T-helper 2 cell (primary cell): ENCODE results near the gene ARMC2.

Experiments used
- DNase-seq, 5 experiments: peaks; one replicate each; pipeline versions ENCODE4 v3.0.0 to v3.0.0-alpha.2; 2012 to 2022

Gene ARMC2

GRCh38 chr6:108996208-108996607 lies 148.0 kb downstream of the ARMC2 start:
- DNase-seq: no peak

- no peak for DNase-seq
Observed at GRCh38 chr6:108998485-108998884, 150.3 kb downstream of the ARMC2 start.

- no peak for DNase-seq
Observed at GRCh38 chr6:108999428-108999827, 151.2 kb downstream of the ARMC2 start.

- DNase-seq: no peak
Observed at GRCh38 chr6:109000289-109000688, 152.1 kb downstream of the ARMC2 start.

GRCh38 chr6:109001291-109001894 lies 153.2 kb downstream of the ARMC2 start:
- DNase-seq: no peak

- no peak for DNase-seq
Observed at GRCh38 chr6:109002051-109002697, 154.0 kb downstream of the ARMC2 start.

GRCh38 chr6:109002882-109003281 lies 154.7 kb downstream of the ARMC2 start:
- DNase-seq: no peak

- peak in 1 of 5 experiments; percentile 19 for DNase-seq
Observed at GRCh38 chr6:109006818-109007217, 158.6 kb downstream of the ARMC2 start.

- DNase-seq: no peak
Observed at GRCh38 chr6:109007521-109007920, 159.3 kb downstream of the ARMC2 start.

GRCh38 chr6:109008054-109008453 lies 159.8 kb downstream of the ARMC2 start:
- peak in 1 of 5 experiments; percentile 27 for DNase-seq

- peak in 2 of 5 experiments; percentile 21 to 44 for DNase-seq
Observed at GRCh38 chr6:109008537-109009235, 160.5 kb downstream of the ARMC2 start.

GRCh38 chr6:109009236-109009961 lies 161.2 kb downstream of the ARMC2 start:
- peak; percentile 86 to 93 (median 91) for DNase-seq

GRCh38 chr6:109009962-109010704 lies 161.9 kb downstream of the ARMC2 start:
- DNase-seq: no peak

- DNase-seq: no peak
Observed at GRCh38 chr6:109010705-109011102, 162.5 kb downstream of the ARMC2 start.

- DNase-seq: no peak
Observed at GRCh38 chr6:109013656-109014305, 165.6 kb downstream of the ARMC2 start.

GRCh38 chr6:109014606-109015005 lies 166.4 kb downstream of the ARMC2 start:
- DNase-seq: no peak

- DNase-seq: no peak
Observed at GRCh38 chr6:109015176-109015575, 167.0 kb downstream of the ARMC2 start.

- peak in 1 of 5 experiments; percentile 18 for DNase-seq
Observed at GRCh38 chr6:109019911-109020310, 171.7 kb downstream of the ARMC2 start.

GRCh38 chr6:109021870-109022269 lies 173.6 kb downstream of the ARMC2 start:
- no peak for DNase-seq

- DNase-seq: no peak
Observed at GRCh38 chr6:109023356-109023925, 175.2 kb downstream of the ARMC2 start.
